Measurements from ENCODE around the gene FBXO40. TPM values are rescaled to one million over a fixed set of nuclear protein-coding genes. Genes with fewer than 3 reads are reported as not detected.
"Not testable (repeated sequence)": the region's sequence is repeated elsewhere in the genome, so short reads cannot be mapped to it uniquely, and the experiment has no call there.

Gene FBXO40
- total RNA-seq, 1 donor from 2014 or later: not detected

GRCh38 chr3:121595765-121596406, 2.7 kb downstream of the FBXO40 start:
- Mint-ChIP-seq H3K36me3 (ENCODE audit: unreplicated experiment) (no peaks in the 10 kb centered on the region), H3K27ac (ENCODE audit: unreplicated experiment) (no peak overlapping the region), H3K4me1 (ENCODE audit: low read depth, unreplicated experiment) (peaks cover 9% of the 10 kb centered on the region), H3K27me3 (ENCODE audit: unreplicated experiment) (peaks cover 3% of the 10 kb centered on the region), H3K9me3 (ENCODE audit: unreplicated experiment) (peaks cover 4% of the 10 kb centered on the region), H3K4me3 (ENCODE audit: unreplicated experiment) (no peak overlapping the region)
- no peak for DNase-seq
- TF ChIP-seq CTCF (IDR thresholded peaks at IDR 0.05; ENCODE audit: partially characterized antibody, unreplicated experiment): no peak

GRCh38 chr3:121598564-121598963, 5.4 kb downstream of the FBXO40 start:
- DNase-seq: no peak
- peaks cover 2% of the 10 kb centered on the region for H3K9me3 Mint-ChIP-seq (ENCODE audit: unreplicated experiment)
- H3K4me1 Mint-ChIP-seq (ENCODE audit: low read depth, unreplicated experiment): peaks cover 1% of the 10 kb centered on the region
- no peak for TF ChIP-seq CTCF (IDR thresholded peaks at IDR 0.05; ENCODE audit: partially characterized antibody, unreplicated experiment)
- no peaks in the 10 kb centered on the region for H3K36me3 Mint-ChIP-seq (ENCODE audit: unreplicated experiment)
- H3K27ac Mint-ChIP-seq (ENCODE audit: unreplicated experiment): no peak overlapping the region
- no peaks in the 10 kb centered on the region for H3K27me3 Mint-ChIP-seq (ENCODE audit: unreplicated experiment)
- no peak overlapping the region for H3K4me3 Mint-ChIP-seq (ENCODE audit: unreplicated experiment)

- H3K9me3 Mint-ChIP-seq (ENCODE audit: unreplicated experiment); H3K27me3 Mint-ChIP-seq (ENCODE audit: unreplicated experiment); H3K4me3 Mint-ChIP-seq (ENCODE audit: unreplicated experiment); H3K4me1 Mint-ChIP-seq (ENCODE audit: low read depth, unreplicated experiment); DNase-seq; H3K36me3 Mint-ChIP-seq (ENCODE audit: unreplicated experiment); H3K27ac Mint-ChIP-seq (ENCODE audit: unreplicated experiment): not testable (repeated sequence)
Measured at GRCh38 chr3:121599900-121600299, 6.7 kb downstream of the FBXO40 start.

- H3K27ac Mint-ChIP-seq (ENCODE audit: unreplicated experiment): no peak overlapping the region
Measured at GRCh38 chr3:121601212-121601812, 8.1 kb downstream of the FBXO40 start.

GRCh38 chr3:121604759-121605158, 11.6 kb downstream of the FBXO40 start:
- no peak for DNase-seq
- Mint-ChIP-seq H3K4me3 (ENCODE audit: unreplicated experiment) (no peak overlapping the region), H3K27ac (ENCODE audit: unreplicated experiment) (no peak overlapping the region), H3K27me3 (ENCODE audit: unreplicated experiment) (no peaks in the 10 kb centered on the region), H3K4me1 (ENCODE audit: low read depth, unreplicated experiment) (no peaks in the 10 kb centered on the region), H3K9me3 (ENCODE audit: unreplicated experiment) (peaks cover 1% of the 10 kb centered on the region), H3K36me3 (ENCODE audit: unreplicated experiment) (no peaks in the 10 kb centered on the region)
- no peak for TF ChIP-seq CTCF (IDR thresholded peaks at IDR 0.05; ENCODE audit: partially characterized antibody, unreplicated experiment)

More at GRCh38 chr3:121601212-121601812, 8.1 kb downstream of the FBXO40 start:
- no peak for DNase-seq
- TF ChIP-seq CTCF (IDR thresholded peaks at IDR 0.05; ENCODE audit: partially characterized antibody, unreplicated experiment): no peak
- no peaks in the 10 kb centered on the region for H3K4me1 Mint-ChIP-seq (ENCODE audit: low read depth, unreplicated experiment)
- no peaks in the 10 kb centered on the region for H3K36me3 Mint-ChIP-seq (ENCODE audit: unreplicated experiment)
- H3K9me3 Mint-ChIP-seq (ENCODE audit: unreplicated experiment): peaks cover 1% of the 10 kb centered on the region
- H3K27me3 Mint-ChIP-seq (ENCODE audit: unreplicated experiment): no peaks in the 10 kb centered on the region
- no peak overlapping the region for H3K4me3 Mint-ChIP-seq (ENCODE audit: unreplicated experiment)
